Neural crest cell (in vitro differentiated cells): ENCODE measurements around the gene CDH13. TPM values are rescaled to one million over a fixed set of nuclear protein-coding genes. Genes with fewer than 3 reads are reported as not detected.
A peak's percentile ranks its signal among the peaks of the same experiment; 100 is the strongest.

Experiments used
- DNase-seq: peaks from one replicate; pipeline ENCODE4 v3.0.0; 2021; ENCODE audit warnings: low read depth, mixed read lengths, low spot score
- H3K27ac Mint-ChIP-seq: one replicate; pipeline ENCODE4 v1.8.0; 2021; ENCODE audit warnings: mild to moderate bottlenecking, mixed read lengths; ENCODE audit not compliant: unreplicated experiment
- H3K27me3 Mint-ChIP-seq: 2 replicates; pipeline ENCODE4 v1.8.0; 2021; ENCODE audit warnings: low read depth, mild to moderate bottlenecking, mixed read lengths
- H3K36me3 Mint-ChIP-seq: 2 replicates; pipeline ENCODE4 v1.8.0; 2021; ENCODE audit warnings: low read depth, mild to moderate bottlenecking, mixed read lengths
- H3K4me1 Mint-ChIP-seq: 2 replicates; pipeline ENCODE4 v1.8.0; 2021; ENCODE audit warnings: mixed read lengths
- H3K4me3 Mint-ChIP-seq: one replicate; pipeline ENCODE4 v1.8.0; 2021; ENCODE audit warnings: mild to moderate bottlenecking, mixed read lengths
- H3K9me3 Mint-ChIP-seq: 2 replicates; pipeline ENCODE4 v1.8.0; 2021; ENCODE audit warnings: mixed read lengths
- total RNA-seq: library from RNA; stranded (reverse); gene quantifications from 2 replicates; pipeline ENCODE4 v1.2.1, GENCODE V29; 2021
- TF ChIP-seq, protein P1 (sequence below): fragments of 200-600 bp; sonication (generic); conservative IDR thresholded peaks from 2 replicates; pipeline ENCODE4 v1.5.0; 2021; ENCODE audit warnings: antibody characterized with exemption, mild to moderate bottlenecking

CDH13 gene
- total RNA-seq, 1 donor from 2014 or later = 1.1 TPM

DNA sequence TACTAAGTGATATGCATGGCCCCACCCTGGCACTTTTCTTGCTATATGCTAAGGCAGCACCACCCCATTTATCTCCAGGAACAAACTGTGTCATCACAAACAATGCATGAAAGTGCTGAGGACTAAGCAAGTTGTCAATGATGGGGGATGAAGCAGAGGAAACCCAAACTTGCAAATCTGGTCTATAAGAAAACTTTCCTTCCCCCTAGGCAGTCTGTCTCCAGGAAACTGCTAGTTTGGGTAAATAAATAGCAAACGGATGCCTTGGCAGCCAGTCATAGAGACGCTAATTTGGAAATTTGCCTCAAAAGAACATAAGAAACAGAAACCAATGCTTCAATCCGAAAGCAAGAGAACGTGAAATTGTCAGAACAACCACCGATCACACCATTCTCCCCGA is 1175.4 kb downstream of the CDH13 start:
- no peak overlapping the region for H3K27ac Mint-ChIP-seq
- H3K4me3 Mint-ChIP-seq = no peak overlapping the region
- peaks cover 19% of the 10 kb centered on the region for H3K27me3 Mint-ChIP-seq
- DNase-seq = no peak
- TF ChIP-seq, protein P1, sequence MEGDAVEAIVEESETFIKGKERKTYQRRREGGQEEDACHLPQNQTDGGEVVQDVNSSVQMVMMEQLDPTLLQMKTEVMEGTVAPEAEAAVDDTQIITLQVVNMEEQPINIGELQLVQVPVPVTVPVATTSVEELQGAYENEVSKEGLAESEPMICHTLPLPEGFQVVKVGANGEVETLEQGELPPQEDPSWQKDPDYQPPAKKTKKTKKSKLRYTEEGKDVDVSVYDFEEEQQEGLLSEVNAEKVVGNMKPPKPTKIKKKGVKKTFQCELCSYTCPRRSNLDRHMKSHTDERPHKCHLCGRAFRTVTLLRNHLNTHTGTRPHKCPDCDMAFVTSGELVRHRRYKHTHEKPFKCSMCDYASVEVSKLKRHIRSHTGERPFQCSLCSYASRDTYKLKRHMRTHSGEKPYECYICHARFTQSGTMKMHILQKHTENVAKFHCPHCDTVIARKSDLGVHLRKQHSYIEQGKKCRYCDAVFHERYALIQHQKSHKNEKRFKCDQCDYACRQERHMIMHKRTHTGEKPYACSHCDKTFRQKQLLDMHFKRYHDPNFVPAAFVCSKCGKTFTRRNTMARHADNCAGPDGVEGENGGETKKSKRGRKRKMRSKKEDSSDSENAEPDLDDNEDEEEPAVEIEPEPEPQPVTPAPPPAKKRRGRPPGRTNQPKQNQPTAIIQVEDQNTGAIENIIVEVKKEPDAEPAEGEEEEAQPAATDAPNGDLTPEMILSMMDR = no peak
- H3K36me3 Mint-ChIP-seq = no peaks in the 10 kb centered on the region
- H3K4me1 Mint-ChIP-seq = peaks cover 7% of the 10 kb centered on the region
- H3K9me3 Mint-ChIP-seq = peaks cover 3% of the 10 kb centered on the region

DNA sequence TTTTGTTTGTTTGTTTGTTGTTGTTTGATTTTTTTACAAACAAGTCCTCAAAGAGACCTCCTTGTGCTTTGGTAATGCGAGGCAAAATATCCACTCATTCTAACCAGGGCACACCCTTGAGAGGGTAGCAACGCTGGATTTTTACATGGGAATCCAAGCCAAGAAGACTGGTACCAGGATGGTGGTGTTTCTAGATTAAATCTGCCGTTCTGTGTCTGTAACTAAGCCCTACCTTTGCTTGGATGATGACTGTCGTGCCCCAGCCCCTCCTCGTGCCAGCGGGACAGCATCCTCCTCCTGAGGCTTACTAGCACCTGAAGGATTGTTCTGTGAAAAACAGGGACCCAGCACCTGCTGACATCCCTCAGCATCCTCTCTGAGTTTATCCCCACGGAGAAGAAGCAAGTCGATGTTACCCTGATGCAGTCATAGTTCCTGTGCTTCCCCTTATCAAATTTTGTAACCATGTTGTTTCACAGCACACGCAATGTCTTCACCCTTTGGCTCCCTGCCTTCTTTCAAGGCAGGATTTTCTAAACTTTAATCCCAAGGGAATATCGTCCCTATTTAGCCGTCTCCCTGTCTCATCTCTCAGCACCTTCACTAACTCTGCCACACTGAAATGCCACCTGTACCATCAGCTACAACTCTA is 1175.9 kb downstream of the CDH13 start:
- no peak overlapping the region for H3K4me3 Mint-ChIP-seq

DNA sequence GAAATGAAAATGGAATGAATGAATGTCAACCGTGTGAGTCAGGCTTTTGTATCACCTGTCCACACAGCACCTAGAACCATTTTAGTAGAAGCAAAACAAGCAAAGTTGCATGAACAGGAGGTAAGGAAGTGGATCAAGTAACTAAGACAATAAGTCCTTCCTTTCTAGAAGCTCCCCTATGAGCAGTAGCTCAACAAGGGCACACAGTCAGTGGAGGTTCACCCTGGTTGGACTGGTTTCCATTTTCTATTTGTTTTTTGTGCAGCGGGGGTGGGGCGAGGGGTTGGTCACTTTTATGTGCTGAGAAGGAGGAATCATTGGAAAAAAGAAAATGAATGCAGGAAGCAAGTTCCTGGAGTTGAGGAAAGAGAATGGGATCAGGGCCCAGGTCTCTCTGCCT is 1177.0 kb downstream of the CDH13 start:
- TF ChIP-seq, protein P1 = no peak
- Mint-ChIP-seq H3K27ac (no peak overlapping the region), H3K27me3 (peaks cover 19% of the 10 kb centered on the region), H3K4me1 (peaks cover 18% of the 10 kb centered on the region), H3K36me3 (no peaks in the 10 kb centered on the region), H3K4me3 (peak overlapping the region; percentile 38), H3K9me3 (peaks cover 4% of the 10 kb centered on the region)
- DNase-seq = no peak

More for the DNA sequence above, 1175.9 kb downstream of the CDH13 start:
- no peak for DNase-seq
- peaks cover 19% of the 10 kb centered on the region for H3K27me3 Mint-ChIP-seq
- TF ChIP-seq, protein P1 = no peak
- no peaks in the 10 kb centered on the region for H3K36me3 Mint-ChIP-seq
- peaks cover 9% of the 10 kb centered on the region for H3K4me1 Mint-ChIP-seq
- no peak overlapping the region for H3K27ac Mint-ChIP-seq
- H3K9me3 Mint-ChIP-seq = peaks cover 4% of the 10 kb centered on the region

DNA sequence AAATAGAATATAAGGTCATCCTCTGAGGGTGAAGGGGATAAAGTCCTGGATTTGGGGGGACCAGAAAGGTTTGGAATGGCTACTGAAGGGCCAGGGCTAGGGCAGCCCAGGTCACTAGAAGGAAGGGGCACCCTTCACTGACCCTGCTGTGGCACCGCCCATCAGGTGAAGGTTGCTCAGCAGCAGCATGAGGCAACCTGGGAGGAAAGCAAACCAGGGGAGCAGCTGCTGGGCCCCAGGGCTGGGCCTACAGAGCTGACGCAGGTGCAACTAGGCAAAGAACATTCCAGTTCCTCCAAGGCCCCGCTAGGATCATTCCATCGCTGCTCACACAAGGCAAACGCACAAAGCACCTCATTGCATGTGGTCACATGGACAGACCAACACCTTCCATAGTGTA is 1177.6 kb downstream of the CDH13 start:
- TF ChIP-seq, protein P1 = no peak
- H3K27ac Mint-ChIP-seq = no peak overlapping the region

DNA sequence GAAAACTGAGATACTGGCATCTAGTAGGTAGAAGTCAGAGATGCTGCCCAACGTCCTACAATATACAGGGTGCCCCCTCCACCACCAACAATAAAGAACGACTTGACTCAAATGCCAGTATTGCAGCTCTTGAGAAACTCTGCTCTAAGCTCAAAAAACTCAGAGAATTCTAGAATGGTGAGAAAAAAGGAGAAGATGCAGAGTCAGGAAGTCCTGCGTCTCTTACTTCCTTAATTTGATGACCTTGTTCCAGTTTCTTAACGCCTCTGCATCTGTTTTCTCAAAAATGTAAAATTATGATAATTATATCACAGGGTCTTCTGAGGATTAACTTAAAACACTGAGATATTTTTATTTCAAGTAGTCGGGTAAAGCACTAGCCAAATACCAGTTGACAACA is 1179.3 kb downstream of the CDH13 start:
- Mint-ChIP-seq H3K36me3 (peaks cover 7% of the 10 kb centered on the region), H3K4me1 (peaks cover 28% of the 10 kb centered on the region), H3K9me3 (peaks cover 4% of the 10 kb centered on the region), H3K27me3 (peaks cover 13% of the 10 kb centered on the region), H3K27ac (no peak overlapping the region), H3K4me3 (peak overlapping the region; percentile 36)
- no peak for DNase-seq
- TF ChIP-seq, protein P1 = no peak

More for the DNA sequence above, 1177.6 kb downstream of the CDH13 start:
- DNase-seq = no peak
- Mint-ChIP-seq H3K36me3 (peaks cover 4% of the 10 kb centered on the region), H3K9me3 (peaks cover 4% of the 10 kb centered on the region), H3K27me3 (peaks cover 19% of the 10 kb centered on the region), H3K4me1 (peaks cover 23% of the 10 kb centered on the region), H3K4me3 (peak overlapping the region; percentile 38)
